Smooth muscle cell (in vitro differentiated cells): ENCODE measurements around the gene CHN1. TPM values are rescaled to one million over a fixed set of nuclear protein-coding genes. Genes with fewer than 3 reads are reported as not detected.

Experiments
- DNase-seq: peaks from one replicate; lab custom pipeline; 2025; ENCODE audit not compliant: unreplicated experiment; lab: John Stamatoyannopoulos, UW
- H2AFZ ChIP-seq: fragments of 200-600 bp; sonication (generic); 2 replicates; pipeline ENCODE4 v1.6.0; 2016; ENCODE audit warnings: antibody characterized with exemption, low read depth, mild to moderate bottlenecking
- H3F3A ChIP-seq: fragments of 200-600 bp; sonication (generic); 2 replicates; pipeline ENCODE4 v1.6.0; 2017; ENCODE audit warnings: antibody characterized with exemption, low read depth
- H3K27ac ChIP-seq: fragments of 200-600 bp; sonication (generic); 2 replicates; pipeline ENCODE4 v1.5.1; 2016; ENCODE audit warnings: low read depth, mild to moderate bottlenecking
- H3K27me3 ChIP-seq: fragments of 200-600 bp; sonication (generic); 2 replicates; pipeline ENCODE4 v1.6.1; 2016; ENCODE audit warnings: low read depth, mild to moderate bottlenecking
- H3K36me3 ChIP-seq: fragments of 200-600 bp; sonication (generic); 2 replicates; pipeline ENCODE4 v1.5.1; 2016; ENCODE audit warnings: low read depth
- H3K4me1 ChIP-seq: fragments of 200-600 bp; sonication (generic); 2 replicates; pipeline ENCODE4 v1.5.1; 2016; ENCODE audit warnings: low read depth
- H3K4me2 ChIP-seq: fragments of 200-600 bp; sonication (generic); 2 replicates; pipeline ENCODE4 v1.6.0; 2016; ENCODE audit warnings: mild to moderate bottlenecking
- H3K4me3 ChIP-seq: fragments of 200-600 bp; sonication (generic); 2 replicates; pipeline ENCODE4 v1.5.1; 2016; ENCODE audit warnings: mild to moderate bottlenecking
- H3K79me2 ChIP-seq: fragments of 200-600 bp; sonication (generic); 2 replicates; pipeline ENCODE4 v1.6.0; 2016; ENCODE audit warnings: low read depth, mild to moderate bottlenecking
- H3K9ac ChIP-seq: fragments of 200-600 bp; sonication (generic); 2 replicates; pipeline ENCODE4 v1.6.0; 2016; ENCODE audit warnings: low read depth
- H3K9me3 ChIP-seq: fragments of 200-600 bp; sonication (generic); replicated peaks from 2 replicates; pipeline ENCODE4 v1.5.1; 2016; ENCODE audit warnings: low read depth
- H4K20me1 ChIP-seq: fragments of 200-600 bp; sonication (generic); 2 replicates; pipeline ENCODE4 v1.6.0; 2016; ENCODE audit warnings: low read depth
- WGBS: methylation state at CpG from one replicate; pipeline ENCODE4 v1.1.7; 2016; ENCODE audit warnings: low lambda C conversion rate; 5-methylcytosine and 5-hydroxymethylcytosine counted together
- polyA plus RNA-seq: library from polyadenylated mRNA; unstranded; fragments of >200 nt; fragmentation: Nextera tagmentation; extraction: Ambion mirVana; gene quantifications from 2 replicates; pipeline ENCODE4 v1.2.1, GENCODE V29; 2016
- total RNA-seq: library from RNA; depleted of rRNA; stranded (reverse); fragments of >200 nt; gene quantifications from 2 replicates; pipeline ENCODE4 v1.2.3, GENCODE V29; 2014
- TF ChIP-seq, protein P1 (sequence below): fragments of 200-600 bp; sonication (generic); IDR thresholded peaks from 2 replicates; pipeline ENCODE4 v1.5.1; 2017; ENCODE audit warnings: borderline replicate concordance, mild to moderate bottlenecking, antibody characterized with exemption; ENCODE audit not compliant: insufficient read depth, poor library complexity, severe bottlenecking

CHN1 gene
- total and polyA plus RNA-seq, 2 experiments from 2014 or later: 33.5 to 44.8 TPM

DNA sequence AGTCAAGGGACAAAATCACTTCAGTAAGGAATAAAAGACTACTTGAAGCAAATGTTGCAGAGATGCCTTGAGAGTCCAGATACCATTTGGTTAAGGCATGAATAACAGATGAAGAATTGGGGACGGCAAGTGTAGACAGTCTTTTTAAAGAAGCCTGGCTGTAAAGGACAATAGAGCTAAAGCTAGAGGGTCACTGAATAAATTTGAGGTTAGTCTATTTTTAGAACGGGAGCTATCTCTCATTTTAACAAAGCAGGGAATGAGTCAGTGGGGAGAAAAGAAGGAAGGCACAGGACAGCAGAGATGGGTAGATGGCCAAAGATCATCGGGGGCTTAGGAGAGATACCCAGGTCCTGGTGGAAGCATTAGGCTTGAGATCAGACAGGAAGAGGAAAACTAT, 30.6 kb upstream of the CHN1 start:
- Histone ChIP-seq H3K9ac (no peak overlapping the region), H3K36me3 (no peaks in the 10 kb centered on the region), H3K4me1 (no peaks in the 10 kb centered on the region), H3K9me3 (no peaks in the 10 kb centered on the region), H3K79me2 (no peaks in the 10 kb centered on the region), H3K27me3 (no peaks in the 10 kb centered on the region), H3F3A (no peaks in the 10 kb centered on the region), H3K27ac (no peak overlapping the region), H4K20me1 (no peaks in the 10 kb centered on the region), H3K4me3 (no peak overlapping the region), H2AFZ (no peak overlapping the region), H3K4me2 (no peak overlapping the region)
- WGBS: 75% methylated on average over 3 of the region's 3 CpGs
- DNase-seq: no peak
- TF ChIP-seq, protein P1, sequence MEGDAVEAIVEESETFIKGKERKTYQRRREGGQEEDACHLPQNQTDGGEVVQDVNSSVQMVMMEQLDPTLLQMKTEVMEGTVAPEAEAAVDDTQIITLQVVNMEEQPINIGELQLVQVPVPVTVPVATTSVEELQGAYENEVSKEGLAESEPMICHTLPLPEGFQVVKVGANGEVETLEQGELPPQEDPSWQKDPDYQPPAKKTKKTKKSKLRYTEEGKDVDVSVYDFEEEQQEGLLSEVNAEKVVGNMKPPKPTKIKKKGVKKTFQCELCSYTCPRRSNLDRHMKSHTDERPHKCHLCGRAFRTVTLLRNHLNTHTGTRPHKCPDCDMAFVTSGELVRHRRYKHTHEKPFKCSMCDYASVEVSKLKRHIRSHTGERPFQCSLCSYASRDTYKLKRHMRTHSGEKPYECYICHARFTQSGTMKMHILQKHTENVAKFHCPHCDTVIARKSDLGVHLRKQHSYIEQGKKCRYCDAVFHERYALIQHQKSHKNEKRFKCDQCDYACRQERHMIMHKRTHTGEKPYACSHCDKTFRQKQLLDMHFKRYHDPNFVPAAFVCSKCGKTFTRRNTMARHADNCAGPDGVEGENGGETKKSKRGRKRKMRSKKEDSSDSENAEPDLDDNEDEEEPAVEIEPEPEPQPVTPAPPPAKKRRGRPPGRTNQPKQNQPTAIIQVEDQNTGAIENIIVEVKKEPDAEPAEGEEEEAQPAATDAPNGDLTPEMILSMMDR: no peak

- H3K36me3 ChIP-seq: no peaks in the 10 kb centered on the region
- H3K9me3 ChIP-seq: no peaks in the 10 kb centered on the region
- H3F3A ChIP-seq: no peaks in the 10 kb centered on the region
- WGBS: 73% methylated on average over 3 of the region's 3 CpGs
- no peaks in the 10 kb centered on the region for H3K79me2 ChIP-seq
- H3K4me2 ChIP-seq: no peak overlapping the region
- no peak overlapping the region for H3K27ac ChIP-seq
- no peak overlapping the region for H3K4me3 ChIP-seq
- H3K4me1 ChIP-seq: no peaks in the 10 kb centered on the region
- no peak for DNase-seq
- no peak overlapping the region for H2AFZ ChIP-seq
- H3K27me3 ChIP-seq: no peaks in the 10 kb centered on the region
- no peak overlapping the region for H3K9ac ChIP-seq
- H4K20me1 ChIP-seq: no peaks in the 10 kb centered on the region
- TF ChIP-seq, protein P1: no peak
Measured at GRCh38 chr2:175034716-175035115, 29.5 kb upstream of the CHN1 start.

GRCh38 chr2:175030380-175031271, 25.4 kb upstream of the CHN1 start:
- no peak overlapping the region for H2AFZ ChIP-seq
- no peak overlapping the region for H3K4me2 ChIP-seq
- TF ChIP-seq, protein P1: peak; percentile 28
- H3K79me2 ChIP-seq: no peaks in the 10 kb centered on the region
- no peak overlapping the region for H3K4me3 ChIP-seq
- 89% methylated on average over 5 of the region's 5 CpGs for WGBS
- DNase-seq: no peak
- H3K27me3 ChIP-seq: no peaks in the 10 kb centered on the region
- H4K20me1 ChIP-seq: no peaks in the 10 kb centered on the region
- no peaks in the 10 kb centered on the region for H3F3A ChIP-seq
- H3K4me1 ChIP-seq: peaks cover 17% of the 10 kb centered on the region
- H3K27ac ChIP-seq: no peak overlapping the region
- H3K9ac ChIP-seq: no peak overlapping the region
- H3K36me3 ChIP-seq: no peaks in the 10 kb centered on the region
- H3K9me3 ChIP-seq: no peaks in the 10 kb centered on the region
